ENCODE data around the gene HYLS1. TPM values are rescaled to one million over a fixed set of nuclear protein-coding genes. Genes with fewer than 3 reads are reported as not detected.

The HYLS1 gene
- total RNA-seq, 4 donors from 2014 or later = 0.59 to 2.5 (median 1.3) TPM

DNA sequence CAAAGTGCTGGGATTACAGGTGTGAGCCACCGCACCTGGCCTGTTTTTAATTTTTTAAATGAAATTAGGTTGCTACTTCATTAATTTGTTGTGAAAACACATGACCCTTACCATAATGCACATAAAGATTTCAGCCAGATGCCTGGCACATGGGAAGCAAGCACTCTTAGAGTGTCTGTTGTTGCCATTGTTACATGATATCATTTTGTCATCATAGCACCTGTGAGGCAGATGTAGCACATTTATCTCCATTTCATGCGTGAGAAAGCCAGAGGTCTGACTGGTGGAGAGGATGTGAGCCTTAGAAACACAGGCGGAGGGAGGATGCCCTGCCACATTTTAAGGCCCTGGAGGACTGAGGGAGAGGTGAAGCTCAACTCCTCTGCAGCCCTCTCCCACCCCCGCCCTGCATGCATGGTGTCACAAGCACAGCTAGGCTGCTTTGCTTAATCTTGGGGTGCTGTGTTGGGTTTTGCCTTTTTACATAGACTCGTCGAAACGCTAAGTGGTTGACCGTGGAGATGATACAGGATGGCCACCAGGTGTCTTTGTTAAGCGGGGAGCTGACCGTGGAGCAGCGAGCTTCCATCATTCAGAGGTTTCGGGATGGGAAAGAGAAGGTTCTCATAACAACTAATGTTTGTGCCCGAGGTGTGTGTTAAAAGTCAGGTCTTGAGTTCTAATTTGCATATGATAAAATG is 30.8 kb downstream of the HYLS1 start:
- 83% methylated on average over 13 of the region's 13 CpGs for WGBS, 2 donors
- no peak for DNase-seq (ENCODE audit: low spot score in 2 of 2)
- Histone ChIP-seq H3K27ac (no peak overlapping the region), H3K4me3 (no peak overlapping the region), H3K4me1 (no peaks in the 10 kb centered on the region), H3K36me3 (no peaks in the 10 kb centered on the region), H3K27me3 (peaks cover 0 to 11% of the 10 kb centered on the region in 2 donors), H3K9me3 (no peaks in the 10 kb centered on the region)
- TF ChIP-seq, protein P1, sequence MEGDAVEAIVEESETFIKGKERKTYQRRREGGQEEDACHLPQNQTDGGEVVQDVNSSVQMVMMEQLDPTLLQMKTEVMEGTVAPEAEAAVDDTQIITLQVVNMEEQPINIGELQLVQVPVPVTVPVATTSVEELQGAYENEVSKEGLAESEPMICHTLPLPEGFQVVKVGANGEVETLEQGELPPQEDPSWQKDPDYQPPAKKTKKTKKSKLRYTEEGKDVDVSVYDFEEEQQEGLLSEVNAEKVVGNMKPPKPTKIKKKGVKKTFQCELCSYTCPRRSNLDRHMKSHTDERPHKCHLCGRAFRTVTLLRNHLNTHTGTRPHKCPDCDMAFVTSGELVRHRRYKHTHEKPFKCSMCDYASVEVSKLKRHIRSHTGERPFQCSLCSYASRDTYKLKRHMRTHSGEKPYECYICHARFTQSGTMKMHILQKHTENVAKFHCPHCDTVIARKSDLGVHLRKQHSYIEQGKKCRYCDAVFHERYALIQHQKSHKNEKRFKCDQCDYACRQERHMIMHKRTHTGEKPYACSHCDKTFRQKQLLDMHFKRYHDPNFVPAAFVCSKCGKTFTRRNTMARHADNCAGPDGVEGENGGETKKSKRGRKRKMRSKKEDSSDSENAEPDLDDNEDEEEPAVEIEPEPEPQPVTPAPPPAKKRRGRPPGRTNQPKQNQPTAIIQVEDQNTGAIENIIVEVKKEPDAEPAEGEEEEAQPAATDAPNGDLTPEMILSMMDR (IDR thresholded peaks at IDR 0.05) = no peak
- TF ChIP-seq POLR2A (IDR thresholded peaks at IDR 0.05) (no peak), EP300 (IDR thresholded peaks at IDR 0.05) (no peak)

GRCh38 chr11:125921042-125921441 is 33.6 kb downstream of the HYLS1 start:
- Histone ChIP-seq H3K27me3 (peaks cover 0 to 11% of the 10 kb centered on the region in 2 donors), H3K36me3 (no peaks in the 10 kb centered on the region), H3K9me3 (no peaks in the 10 kb centered on the region), H3K4me3 (no peak overlapping the region), H3K27ac (no peak overlapping the region), H3K4me1 (no peaks in the 10 kb centered on the region)
- DNase-seq (ENCODE audit: low spot score in 2 of 2) = no peak
- WGBS, 2 donors = 83 to 85% methylated on average over 9 of the region's 9 CpGs
- no peak for TF ChIP-seq POLR2A (IDR thresholded peaks at IDR 0.05)
- TF ChIP-seq, protein P1 (IDR thresholded peaks at IDR 0.05) = no peak
- no peak for TF ChIP-seq EP300 (IDR thresholded peaks at IDR 0.05)

DNA sequence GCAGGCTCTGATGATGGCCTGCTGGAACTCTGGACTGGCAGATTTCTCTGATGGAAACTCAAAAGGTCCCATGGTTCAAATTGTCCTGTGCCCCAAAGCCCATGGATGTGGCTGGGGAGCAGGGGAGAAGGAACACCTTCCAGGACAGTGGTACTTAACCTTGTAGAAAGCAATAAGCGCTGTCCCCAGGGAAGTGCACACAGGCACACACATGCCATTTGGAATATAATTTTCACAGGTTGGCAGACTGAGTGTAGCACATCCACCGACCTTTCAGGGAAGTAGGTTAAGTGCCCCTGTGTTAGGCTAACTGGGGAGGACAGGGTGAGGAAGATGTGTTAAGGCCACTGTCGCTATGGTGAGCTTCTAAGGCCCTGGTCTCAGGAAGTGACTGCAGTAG is 34.7 kb downstream of the HYLS1 start:
- no peaks in the 10 kb centered on the region for H3K27me3 ChIP-seq
- DNase-seq (ENCODE audit: low spot score in 2 of 2) = no peak
- no peaks in the 10 kb centered on the region for H3K4me1 ChIP-seq
- no peaks in the 10 kb centered on the region for H3K36me3 ChIP-seq
- H3K9me3 ChIP-seq = no peaks in the 10 kb centered on the region
- no peak overlapping the region for H3K4me3 ChIP-seq
- TF ChIP-seq, protein P1 (IDR thresholded peaks at IDR 0.05) = no peak
- TF ChIP-seq EP300 (IDR thresholded peaks at IDR 0.05) (no peak), POLR2A (IDR thresholded peaks at IDR 0.05) (no peak)
- 86% methylated on average over 3 of the region's 3 CpGs for WGBS, 2 donors
- no peak overlapping the region for H3K27ac ChIP-seq

DNA sequence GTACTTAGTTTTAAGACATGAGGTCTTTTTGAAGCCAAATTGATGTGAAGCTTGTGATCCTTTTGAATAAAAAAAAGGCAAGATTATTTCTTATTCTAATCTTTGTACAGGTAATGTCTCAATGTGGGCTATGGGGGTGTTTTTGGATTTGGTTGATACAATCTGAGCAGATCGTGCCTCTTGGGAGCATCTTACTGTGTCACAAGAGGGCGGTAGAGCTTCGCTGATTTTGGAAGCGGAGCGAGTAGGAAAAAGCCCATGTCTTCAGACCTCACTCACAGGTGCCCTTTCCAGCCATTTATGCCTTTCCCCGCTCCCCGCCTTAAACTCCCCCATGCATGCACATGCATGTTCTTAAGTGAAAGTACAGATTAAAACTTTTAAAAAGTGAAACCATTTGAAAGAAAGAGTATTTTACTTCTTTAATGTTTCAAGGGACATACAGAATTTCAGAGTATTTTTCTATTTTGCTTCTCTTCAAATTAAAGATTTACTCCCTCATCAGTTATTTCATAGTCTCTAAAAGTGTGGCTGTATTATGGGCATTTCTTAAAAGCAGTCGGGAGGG is 35.6 kb downstream of the HYLS1 start:
- no peak overlapping the region for H3K27ac ChIP-seq
- peak; percentile 45 to 75 for DNase-seq (ENCODE audit: low spot score in 2 of 2)
- no peaks in the 10 kb centered on the region for H3K36me3 ChIP-seq
- no peaks in the 10 kb centered on the region for H3K9me3 ChIP-seq
- TF ChIP-seq, protein P1 (IDR thresholded peaks at IDR 0.05) = peak; percentile 59 to 81 (median 70)
- TF ChIP-seq POLR2A (IDR thresholded peaks at IDR 0.05) = no peak
- H3K4me1 ChIP-seq = no peaks in the 10 kb centered on the region
- 6 to 10% methylated on average over 8 of the region's 8 CpGs for WGBS, 2 donors
- no peaks in the 10 kb centered on the region for H3K27me3 ChIP-seq
- H3K4me3 ChIP-seq = no peak overlapping the region

DNA sequence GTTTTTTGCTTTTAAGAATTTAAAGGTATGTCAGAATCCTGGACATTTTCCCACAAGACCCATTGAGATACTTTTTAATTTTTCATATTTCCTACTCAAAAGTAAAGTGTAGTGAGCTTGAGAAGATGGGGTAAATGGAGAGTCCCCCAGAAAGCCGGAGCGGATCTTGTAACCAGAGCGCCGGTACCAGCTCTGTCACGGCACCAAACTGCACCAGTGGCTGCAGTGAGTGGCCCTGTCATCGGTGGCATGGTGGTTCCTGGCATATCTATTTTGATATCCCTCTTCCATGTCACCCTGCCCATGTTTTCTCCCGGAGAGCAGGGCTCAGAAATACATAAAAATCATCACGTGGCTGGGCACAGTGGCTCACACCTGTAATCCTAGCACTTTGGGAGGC is 36.2 kb downstream of the HYLS1 start:
- no peaks in the 10 kb centered on the region for H3K36me3 ChIP-seq
- WGBS, 2 donors = 88 to 91% methylated on average over 8 of the region's 8 CpGs
- H3K27ac ChIP-seq = no peak overlapping the region
- H3K9me3 ChIP-seq = no peaks in the 10 kb centered on the region
- H3K27me3 ChIP-seq = no peaks in the 10 kb centered on the region
- TF ChIP-seq EP300 (IDR thresholded peaks at IDR 0.05) (no peak), POLR2A (IDR thresholded peaks at IDR 0.05) (no peak)
- TF ChIP-seq, protein P1 (IDR thresholded peaks at IDR 0.05) = no peak
- H3K4me1 ChIP-seq = no peaks in the 10 kb centered on the region
- H3K4me3 ChIP-seq = no peak overlapping the region
- DNase-seq (ENCODE audit: low spot score in 2 of 2) = no peak

All from tibial nerve (tissue), 4 donors.